Limb (tissue), 2 donors: ENCODE measurements around the gene HOXB4.
A peak's percentile ranks its signal among the peaks of the same experiment; 100 is the strongest.

Experiments used
- DNase-seq, 2 donors: peaks; one replicate each; pipeline ENCODE4 v3.0.0-alpha.2; 2016; ENCODE audit errors: extremely low spot score in 2 of 2

Gene HOXB4

DNA sequence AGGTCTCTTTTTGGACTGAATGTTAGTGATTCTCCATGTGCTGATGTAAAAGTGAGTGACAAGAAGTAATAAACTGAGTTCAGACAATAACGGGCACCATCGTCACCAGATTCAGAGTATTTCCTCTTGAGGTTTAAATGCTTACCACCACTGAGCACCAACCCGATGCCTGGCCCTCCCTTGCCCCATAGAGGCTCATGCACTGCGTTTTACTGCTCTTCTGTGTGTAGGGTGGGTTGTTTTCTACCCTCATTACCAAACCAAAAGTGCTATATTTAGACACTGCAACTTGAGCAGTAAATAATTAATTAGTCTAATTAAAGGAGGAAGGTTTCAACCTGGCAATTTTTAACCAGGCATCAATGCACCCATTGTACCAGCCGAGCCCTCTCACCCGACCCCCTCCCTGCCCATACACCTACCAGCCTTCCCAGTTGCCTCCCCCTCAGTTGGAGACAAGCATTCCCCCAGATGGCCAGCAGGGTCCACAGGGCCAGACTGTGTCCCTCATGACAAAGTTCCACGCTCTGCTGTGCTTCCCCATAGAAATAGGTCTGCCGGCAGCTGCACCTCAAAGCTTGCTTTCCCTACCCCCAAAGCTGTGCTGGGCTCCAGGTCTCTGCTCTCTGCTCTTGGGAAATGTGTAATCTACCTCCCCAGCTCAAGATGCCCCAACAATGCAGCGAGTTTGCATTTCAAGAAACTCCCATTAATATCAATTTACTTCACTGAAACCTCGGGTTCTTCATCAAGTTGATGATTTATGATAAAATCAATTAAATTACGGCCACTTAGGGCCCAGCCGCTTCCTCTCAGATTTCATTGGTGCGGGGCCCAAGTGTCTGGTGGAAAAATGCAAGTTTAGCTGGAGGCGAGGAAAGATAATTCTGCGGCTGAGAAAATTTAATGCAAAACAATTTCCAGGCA, 16.0 kb downstream of the HOXB4 start:
- DNase-seq, result no peak

DNA sequence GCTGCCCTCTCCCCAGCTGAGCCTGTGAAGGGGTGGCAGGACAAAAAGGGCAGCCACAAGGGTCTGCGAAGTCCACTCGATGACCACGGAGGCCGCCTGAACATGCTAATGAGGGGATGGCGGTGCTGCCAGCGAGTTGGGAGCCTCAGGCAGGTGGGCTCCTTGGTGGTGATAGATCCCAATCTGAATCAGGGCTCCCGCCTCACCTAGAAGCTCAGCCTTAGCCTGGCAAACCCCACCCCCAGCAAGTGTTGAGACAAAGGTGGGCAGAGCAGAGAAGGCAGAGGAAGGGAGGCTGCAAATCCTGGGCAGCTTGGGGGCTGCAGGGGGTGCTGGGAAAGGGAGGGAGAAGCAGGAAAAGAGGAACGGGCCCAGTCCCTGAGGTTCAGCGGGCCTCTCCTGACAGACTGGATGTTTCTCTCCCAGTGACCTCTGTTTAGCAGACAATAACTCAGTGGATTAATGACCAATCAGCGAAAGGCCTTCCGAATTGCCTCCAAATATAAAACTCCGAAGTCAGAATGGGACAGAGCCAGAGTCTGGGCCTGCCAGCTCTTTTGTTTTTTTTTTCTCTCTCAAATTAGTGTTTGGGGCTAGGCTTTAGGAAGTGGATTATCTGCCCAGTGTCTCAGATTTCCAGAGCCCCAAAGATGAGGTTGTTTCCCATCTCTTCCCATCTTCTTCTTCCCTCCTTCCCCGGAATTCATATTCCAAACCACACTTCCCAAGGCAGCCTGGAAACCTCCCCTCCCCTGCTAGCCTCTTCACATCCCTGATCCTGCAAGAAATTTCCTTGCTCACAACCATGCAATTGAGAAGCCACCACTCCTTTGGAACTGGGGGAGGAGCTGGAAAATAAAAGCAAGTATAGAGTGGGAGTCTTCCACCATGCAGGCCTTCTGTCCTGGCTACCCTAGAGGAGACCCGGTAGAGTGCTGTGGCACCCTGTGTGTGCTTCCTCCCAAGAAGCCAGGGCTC, 18.0 kb downstream of the HOXB4 start:
- DNase-seq, result no peak

DNA sequence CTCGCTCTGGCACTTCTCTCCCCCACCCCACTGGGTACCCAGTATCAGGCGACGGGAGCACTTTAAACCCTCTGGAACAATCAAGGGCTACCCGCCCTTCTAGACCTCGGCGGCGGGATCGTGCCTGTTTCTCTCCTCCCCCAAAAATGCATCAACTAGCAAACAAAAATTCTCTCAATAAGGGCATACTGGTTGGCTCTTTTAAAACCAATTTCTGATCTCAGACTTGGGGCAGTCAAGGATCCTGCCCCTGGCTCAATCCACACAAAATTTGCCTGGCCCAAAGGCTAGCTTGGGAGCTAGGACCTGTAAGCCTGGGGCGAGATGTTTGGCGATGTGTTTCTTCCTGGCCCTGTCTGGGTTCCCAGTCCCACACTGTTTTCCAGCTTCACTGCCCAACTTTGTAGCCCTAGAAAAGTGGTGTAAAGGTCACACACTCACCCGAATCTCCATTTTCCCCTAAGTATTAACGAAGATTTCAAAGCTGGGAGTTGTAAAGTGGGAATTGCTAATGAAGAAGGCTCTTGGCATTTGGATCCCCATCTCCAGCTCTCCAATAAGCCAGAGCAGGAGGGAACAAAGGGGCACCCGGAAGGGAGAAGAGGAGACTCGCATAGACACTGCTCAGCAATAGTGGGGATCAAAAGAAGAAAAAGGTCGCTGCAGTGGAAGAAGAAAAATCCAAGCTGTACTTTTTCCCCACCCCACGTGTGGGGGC, 18.9 kb downstream of the HOXB4 start:
- no peak for DNase-seq

DNA sequence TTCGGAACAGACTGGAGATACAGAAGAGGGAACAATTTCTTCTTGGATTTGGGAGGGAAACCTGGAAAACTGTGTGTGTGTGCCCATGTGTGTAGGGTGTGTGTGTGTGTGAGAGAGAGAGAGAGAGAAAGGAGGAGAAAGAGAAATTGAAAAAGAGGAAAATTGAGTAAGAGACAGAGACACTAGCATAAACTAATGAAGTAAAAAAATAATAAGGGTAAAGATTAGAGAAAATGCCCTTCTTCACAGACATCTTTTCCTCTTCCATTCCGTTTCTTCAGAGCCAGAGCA, 19.4 kb downstream of the HOXB4 start:
- no peak for DNase-seq

DNA sequence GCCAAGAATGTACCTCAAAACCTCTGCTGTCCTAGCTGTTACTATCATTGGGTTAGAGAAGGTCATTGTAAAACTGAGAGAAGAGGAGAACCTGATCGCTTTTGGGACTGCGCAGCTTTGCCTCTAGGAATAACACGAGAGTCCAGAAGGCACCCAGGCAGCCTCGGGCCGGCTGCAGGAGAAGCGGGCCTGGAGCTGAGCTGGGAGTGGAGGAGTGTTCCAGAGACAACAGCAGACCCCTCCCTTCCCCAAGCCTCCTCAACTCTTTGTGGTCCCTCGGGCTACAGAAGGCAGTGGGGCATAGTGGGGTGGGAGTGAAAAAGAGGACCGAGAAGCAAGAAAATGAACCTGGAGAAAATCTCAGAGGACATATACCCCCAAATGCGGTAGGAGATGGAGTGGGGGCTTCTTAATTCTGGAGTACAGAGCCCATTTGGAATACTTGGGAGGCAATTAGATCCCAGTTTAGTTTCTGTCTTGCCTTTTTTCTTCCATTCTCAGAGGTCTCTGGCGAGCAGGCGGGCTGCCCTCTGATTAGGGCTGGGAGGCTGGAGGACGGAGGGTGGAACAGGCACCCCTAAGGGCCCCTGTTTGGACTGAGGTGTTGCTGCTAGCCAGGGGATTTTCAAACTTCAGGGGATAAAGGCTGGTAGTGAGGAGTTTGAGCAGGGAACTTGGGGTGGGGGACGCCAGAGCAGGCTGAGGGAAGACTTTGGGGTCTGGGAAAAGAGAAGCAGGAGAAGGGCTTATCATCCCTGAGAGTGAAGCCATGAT, 19.9 kb downstream of the HOXB4 start:
- DNase-seq, result peak in 1 of 2 donors; percentile 45

DNA sequence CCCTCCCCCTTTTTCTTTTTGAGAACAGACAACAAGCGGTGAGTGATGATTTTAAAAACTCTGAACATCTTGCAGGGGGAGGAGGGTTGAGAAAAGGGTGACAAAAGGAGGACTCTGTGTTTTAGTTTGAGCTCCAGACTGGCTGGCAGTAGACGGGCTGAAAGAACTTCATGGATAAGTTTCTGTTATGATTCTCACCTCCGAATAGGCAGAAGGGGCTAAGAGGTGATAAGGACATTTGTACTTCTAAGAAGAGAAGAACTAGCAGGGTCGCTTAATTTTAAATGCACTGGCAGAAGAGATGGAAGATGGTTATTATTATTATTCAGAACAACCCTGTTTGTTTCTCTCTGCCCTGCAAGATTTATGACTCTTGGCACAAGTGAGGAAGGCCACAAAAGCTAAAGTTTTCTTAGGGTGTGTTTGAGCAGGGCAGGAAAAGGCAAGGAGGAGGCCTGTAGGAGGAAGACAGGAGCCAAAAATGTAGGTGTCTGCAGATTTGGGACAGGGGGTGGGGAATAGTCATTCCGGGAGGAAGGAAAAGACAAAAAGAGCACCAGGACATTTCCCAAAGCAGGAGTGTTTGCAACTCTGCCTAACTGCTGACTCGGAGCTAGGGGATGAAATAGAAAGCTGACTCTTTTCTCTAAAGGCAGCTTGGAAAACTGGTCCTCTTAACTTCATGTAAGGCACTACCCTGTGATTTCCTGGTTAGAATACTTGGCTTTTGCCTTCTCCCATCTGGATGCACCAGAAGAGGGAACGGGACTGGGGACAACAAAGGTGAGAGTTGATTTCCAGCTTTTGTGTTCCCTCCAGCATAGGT, 21.4 kb downstream of the HOXB4 start:
- DNase-seq, result peak in 1 of 2 donors; percentile 38

DNA sequence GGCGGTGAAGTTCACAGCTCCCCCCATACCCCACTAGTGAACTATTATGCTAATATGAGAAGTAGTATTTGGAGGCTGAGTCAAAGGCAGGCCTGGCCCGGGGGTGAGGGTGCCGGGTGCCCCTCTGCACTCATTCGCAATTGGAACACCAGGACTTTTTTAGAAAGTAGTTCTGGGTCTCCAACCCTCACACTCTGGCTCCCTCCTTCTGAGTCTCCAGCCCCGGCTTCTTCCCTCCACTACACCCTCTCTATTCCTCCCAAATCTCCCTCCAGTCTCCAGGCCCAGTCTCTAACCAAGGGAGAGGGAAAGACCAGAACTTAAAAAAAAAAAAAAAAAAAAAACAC, 21.9 kb downstream of the HOXB4 start:
- peak in 1 of 2 donors; percentile 41 for DNase-seq

DNA sequence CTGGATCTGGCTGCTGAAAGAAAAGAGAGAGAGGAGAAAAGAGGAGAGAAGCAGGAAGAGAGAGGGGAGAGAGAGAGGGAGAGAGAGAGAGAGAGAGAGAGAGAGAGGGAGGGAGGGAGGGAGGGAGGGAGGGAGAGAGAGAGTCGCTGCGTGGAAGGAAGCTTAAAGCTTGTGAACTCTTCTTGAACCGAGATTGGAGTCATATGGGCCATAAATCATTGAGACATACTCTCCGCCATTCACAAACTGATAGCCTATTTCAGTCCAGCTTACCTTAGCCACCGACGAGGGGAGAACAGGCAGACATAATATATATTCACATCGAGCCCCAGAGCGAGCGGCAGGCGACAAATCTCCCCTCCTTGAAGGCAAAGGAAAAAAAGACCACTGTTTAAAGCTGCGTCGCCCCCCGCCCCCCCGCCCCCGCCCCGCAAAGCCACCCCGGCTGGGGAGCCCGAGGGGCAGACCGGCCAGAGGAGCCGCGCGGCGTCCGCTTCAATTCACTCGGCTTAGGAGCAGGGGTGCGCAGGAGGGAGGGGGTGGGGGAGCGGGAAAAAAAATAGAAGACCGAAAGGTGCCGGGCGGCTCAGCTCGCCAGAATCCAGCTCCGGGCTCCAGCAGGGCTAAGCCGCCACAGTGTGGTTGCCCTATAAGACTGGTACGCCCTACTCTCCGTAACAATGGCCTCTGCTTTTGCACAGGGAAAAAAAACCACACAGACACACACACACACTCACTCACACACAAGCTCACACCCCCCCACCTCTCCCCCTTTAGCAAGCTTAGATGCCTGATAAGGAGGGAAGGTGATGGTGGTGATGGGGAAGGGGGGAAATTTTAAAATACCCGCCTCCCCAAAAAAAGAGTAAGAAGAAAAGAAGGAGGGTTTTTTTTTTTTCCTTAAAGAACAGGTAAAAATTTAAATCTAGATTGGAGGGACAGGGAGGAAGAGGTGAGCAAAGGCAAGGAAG, 22.6 kb downstream of the HOXB4 start:
- DNase-seq, result peak; percentile 80 to 85

DNA sequence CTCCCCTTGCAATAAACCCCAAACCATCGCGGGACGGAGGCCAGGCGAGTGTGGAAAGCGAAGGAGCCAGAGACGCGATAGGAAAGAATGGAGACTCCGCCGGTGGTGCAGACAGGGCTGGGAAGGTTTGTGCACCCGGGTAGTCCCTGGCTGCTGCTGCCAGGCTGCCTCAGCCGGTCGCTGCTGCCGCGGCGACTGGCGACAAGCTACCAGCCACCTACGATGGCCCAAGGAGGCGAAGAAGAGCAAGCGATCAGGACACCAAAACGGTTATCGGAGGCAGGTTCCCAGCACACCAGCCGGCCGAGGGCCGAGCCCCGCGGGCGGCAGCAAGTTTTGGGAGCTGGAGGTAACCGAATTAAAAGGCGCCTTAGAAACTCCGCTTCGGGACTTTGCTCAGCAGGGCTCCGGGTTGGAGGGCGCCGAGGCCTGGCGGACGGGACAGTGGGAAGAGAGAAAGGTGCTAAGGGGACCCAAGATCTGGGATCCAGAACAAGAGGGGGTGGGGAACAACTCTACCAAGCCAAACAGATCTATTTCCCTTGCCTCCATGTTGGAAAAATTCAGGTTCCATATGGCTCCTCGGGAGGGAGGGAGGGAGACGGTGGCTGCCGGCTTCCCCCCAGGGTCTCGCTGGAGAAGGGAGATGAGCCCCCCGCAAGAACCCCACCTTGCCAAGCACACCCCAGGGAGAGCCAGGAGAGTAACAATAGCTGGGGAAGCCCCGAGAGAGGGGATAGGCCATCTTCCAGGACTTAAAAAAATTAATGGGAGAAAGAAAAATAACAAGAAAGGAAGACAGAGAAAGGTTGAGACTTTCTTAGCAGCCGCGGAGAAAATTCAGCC, 23.5 kb downstream of the HOXB4 start:
- DNase-seq, result peak in 1 of 2 donors; percentile 69

DNA sequence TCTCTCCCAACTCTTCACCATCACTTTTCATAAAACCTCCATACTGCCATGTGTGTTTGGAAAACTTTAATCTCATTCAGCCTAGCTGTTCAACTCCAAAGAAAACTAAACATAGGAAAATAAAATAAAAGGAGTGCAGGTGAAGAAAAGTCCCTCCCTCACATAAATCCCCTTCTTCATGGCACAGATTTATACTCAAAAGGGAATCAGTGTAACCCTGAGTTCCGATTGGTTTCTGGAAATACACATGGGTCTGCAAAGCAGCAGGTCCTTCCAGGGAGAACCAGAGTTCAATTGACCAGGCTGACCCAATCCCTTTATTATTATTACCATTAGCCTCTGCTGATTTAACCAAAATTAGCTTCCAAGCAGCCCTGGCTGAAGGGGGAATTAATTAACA, 24.3 kb downstream of the HOXB4 start:
- DNase-seq, result no peak

DNA sequence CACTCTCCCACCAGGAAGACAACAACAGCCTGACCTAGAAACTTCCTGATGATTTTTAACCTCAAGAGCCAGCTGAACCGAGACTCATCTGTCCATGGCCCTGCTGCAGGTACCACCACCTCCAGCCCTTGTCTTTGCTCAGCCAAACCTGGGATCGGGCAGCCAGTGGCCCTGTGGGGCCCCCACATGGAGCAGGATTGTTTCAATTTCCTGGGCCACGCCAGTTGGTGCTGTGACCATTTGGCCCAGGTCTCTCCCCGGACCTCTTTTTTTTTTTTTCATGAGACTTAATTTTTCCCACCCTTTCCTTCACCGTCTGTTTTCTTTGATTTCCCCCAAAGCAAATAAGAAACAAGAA, 25.0 kb downstream of the HOXB4 start:
- DNase-seq, result no peak

DNA sequence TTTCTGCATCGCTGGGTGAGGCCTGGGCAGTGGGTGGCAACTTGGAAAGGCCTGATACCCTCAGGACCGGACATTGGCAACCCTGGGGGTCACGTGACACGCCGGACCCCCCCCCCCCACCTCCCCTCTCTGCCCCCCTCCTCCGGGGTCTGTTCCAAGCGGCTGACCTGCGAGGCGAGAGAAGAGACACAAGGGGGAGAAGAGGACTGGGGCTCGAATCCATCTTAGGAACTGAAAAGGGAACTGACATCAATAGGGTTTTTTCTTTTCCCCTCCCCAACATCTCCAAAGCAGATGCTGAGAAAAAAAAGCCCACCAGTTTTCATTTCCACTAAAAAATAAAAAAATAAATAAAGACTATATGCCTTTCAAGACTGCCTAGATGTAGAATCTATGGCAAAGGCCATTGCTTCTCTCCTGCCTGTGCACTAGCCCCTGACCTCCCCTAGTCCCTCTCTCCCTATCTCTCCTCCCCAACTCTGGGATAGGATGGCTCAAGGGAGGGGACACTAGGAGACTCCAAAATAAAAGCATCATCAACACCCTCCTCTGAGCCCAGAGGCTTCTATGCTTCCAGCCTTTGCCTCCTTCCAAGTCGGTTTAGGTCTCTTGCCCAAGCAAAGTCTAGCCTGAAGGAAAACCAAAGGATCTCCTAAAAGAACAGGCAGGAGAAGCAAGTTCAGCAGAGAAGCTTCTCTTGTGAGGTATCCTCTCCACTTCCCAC, 25.5 kb downstream of the HOXB4 start:
- DNase-seq, result peak in 1 of 2 donors; percentile 76

DNA sequence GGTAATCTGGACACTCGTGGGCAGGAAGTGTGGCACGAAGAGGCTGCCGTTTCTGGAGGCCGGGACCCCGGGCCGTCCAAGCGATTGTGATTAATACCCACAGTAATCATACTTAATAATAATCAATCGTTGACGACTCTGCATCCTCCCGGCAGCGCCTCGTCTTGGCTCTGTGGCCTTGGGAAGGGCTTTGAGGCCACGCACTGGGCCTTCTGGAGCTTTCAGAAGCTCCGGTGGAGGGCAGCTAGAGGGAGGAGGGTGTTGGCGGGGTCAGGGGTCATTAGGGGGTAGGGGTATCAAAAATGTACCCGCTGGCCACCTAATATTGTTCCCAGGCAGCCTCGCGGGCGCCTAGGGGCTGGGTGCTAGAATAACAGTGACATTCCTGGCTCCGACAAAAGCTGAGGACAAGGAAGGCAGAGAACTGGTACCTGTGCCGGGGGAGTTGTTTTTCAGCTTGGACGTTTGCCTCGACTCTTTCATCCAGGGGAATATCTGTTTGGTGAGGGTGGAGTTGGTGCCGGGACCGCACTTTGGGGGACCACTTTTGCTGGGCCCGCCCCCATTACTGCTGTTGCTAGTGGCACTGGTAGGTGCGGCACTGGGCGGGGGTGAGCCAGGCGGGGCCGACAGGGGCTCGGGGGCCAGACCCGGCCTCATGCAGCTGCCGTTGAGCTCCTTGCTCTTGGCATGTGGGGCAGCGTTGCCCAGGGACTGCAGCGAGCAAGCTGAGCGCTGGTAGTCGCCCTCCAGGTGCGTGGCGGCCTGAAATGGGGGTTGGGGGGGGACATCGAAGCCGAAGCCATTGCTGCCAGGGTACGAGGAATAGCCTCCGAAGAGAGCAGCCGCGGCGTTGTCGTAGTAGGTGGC, 26.3 kb downstream of the HOXB4 start:
- DNase-seq, result no peak

DNA sequence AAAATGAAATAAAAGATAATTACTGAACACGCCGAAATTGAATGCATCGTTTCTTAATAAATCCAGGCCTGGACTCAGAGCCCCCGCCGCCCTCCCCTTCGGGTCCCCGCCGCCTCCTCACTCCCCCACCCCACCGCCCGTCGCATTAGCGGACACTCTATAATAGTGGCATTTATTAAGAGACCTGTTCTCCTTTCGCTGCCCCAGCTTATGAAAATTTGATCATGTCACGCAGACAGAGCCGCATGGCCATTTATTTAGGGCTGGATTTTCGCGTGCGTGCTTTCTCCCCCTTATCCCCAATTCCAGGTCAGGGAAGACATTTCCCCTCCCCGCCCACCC, 27.0 kb downstream of the HOXB4 start:
- no peak for DNase-seq

DNA sequence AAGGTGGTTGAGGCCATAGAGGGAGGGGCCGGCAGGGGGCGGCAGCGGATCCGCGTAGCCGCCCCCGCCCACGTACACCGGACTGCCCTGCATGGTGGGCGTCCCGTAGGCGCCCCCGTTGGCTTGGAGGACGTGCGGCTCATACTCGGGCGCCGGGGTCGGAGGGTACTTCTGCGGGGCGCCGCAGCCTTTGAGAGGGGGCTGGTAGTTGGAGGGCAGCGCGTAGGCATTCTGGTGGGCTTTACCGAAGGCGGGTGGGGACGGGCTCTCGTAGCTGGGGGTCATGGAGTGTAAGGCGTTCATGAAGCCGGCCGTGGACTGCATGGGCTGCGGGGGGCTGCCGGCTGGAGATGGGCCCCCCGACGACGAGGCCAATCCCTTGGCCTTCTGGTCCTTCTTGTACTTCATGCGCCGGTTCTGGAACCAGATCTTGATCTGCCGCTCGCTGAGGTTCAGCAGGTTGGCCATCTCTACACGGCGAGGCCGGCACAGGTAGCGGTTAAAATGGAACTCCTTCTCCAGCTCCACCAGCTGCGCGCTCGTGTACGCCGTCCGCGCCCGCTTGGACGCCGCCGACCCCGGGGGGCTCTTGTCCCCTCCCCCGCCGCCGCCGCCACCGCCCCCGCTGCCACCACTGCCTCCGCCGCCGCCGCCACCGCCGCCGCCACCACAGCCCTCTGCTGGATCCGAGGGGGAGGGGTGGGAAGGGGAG, 27.5 kb downstream of the HOXB4 start:
- DNase-seq, result peak in 1 of 2 donors; percentile 72

DNA sequence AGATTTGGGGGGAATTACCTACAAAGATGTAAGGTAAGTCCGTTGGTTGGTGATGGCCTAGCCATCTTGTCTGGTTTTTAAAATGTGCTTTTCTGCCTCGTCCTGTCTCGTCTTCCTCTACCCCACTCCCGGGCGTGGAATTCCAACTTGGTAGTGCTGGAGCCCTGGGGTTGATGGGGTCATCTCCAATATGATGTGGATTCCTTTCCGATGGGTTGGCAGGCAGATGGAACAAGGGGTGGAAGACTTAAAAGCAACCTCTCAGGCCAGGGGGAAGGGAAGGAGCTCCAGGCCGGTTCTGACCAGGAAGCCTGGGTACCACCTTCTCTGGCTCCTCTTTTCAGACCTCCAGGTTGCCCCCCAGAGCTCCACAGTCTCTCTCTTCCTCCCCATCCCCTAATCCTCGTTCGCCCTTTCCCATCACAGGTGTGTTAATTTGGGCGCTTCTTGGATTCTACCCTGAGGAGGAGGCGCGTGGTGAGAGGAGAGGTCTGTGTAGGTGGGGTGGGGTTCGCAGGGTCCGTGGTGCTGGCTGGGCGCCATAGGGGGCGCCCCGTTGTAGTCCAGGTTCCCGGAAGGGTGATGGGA, 28.1 kb downstream of the HOXB4 start:
- no peak for DNase-seq
